Osteoblast (primary cell): ENCODE results near the gene FIZ1. TPM values are rescaled to one million over a fixed set of nuclear protein-coding genes. Genes with fewer than 3 reads are reported as not detected.
A peak's percentile ranks its signal among the peaks of the same experiment; 100 is the strongest.

ENCODE experiments used
- DNase-seq: peaks from one replicate; pipeline ENCODE4 v3.0.0; 2011; ENCODE audit warnings: low spot score, mixed read lengths; ENCODE audit not compliant: insufficient read length; ENCODE audit errors: missing footprints
- H2AFZ ChIP-seq: 2 replicates; pipeline ENCODE4 v1.6.0; 2011; ENCODE audit warnings: mild to moderate bottlenecking, low read length
- H3K27ac ChIP-seq: 2 replicates; pipeline ENCODE4 v1.5.1; 2011; ENCODE audit warnings: mild to moderate bottlenecking, low read depth, low read length, moderate library complexity
- H3K27me3 ChIP-seq: 2 replicates; pipeline ENCODE4 v1.6.0; 2012; ENCODE audit warnings: mild to moderate bottlenecking, control low read depth, inconsistent platforms, low read length, moderate library complexity; ENCODE audit not compliant: insufficient read depth
- H3K36me3 ChIP-seq: 2 replicates; pipeline ENCODE4 v1.5.1; 2011; ENCODE audit warnings: mild to moderate bottlenecking, low read length, control low read depth, moderate library complexity; ENCODE audit not compliant: insufficient read depth
- H3K4me1 ChIP-seq: 2 replicates; pipeline ENCODE4 v1.5.1; 2011; ENCODE audit warnings: mild to moderate bottlenecking, low read length, control low read depth, moderate library complexity; ENCODE audit not compliant: insufficient read depth
- H3K4me2 ChIP-seq: 2 replicates; pipeline ENCODE4 v1.6.0; 2011; ENCODE audit warnings: mild to moderate bottlenecking, low read length; ENCODE audit not compliant: insufficient read depth
- H3K4me3 ChIP-seq: fragments of 200-600 bp; sonication (generic); 3 replicates; pipeline ENCODE4 v1.5.1; 2012; ENCODE audit warnings: mild to moderate bottlenecking, low read length, inconsistent platforms; ENCODE audit not compliant: insufficient read depth
- H3K79me2 ChIP-seq: 2 replicates; pipeline ENCODE4 v1.6.0; 2012; ENCODE audit warnings: mild to moderate bottlenecking, low read length, control low read depth, inconsistent platforms; ENCODE audit not compliant: insufficient read depth
- H3K9me3 ChIP-seq: 2 replicates; pipeline ENCODE4 v1.5.1; 2011; ENCODE audit warnings: low read depth, low read length, control low read depth
- H4K20me1 ChIP-seq: 2 replicates; pipeline ENCODE4 v1.6.0; 2012; ENCODE audit warnings: mild to moderate bottlenecking, low read length, control low read depth; ENCODE audit not compliant: insufficient read depth
- CTCF ChIP-seq: IDR thresholded peaks from 2 replicates; pipeline ENCODE4 v1.5.1; 2011; ENCODE audit warnings: mild to moderate bottlenecking, low read depth, low read length, moderate library complexity; ENCODE audit errors: extremely low read depth
- total RNA-seq: library from RNA; depleted of rRNA; stranded (reverse); fragments of >200 nt; gene quantifications from 2 replicates; pipeline ENCODE4 v1.2.3, GENCODE V29; 2012

FIZ1 gene
- total RNA-seq, 1 donor, result 3.6 TPM

DNA sequence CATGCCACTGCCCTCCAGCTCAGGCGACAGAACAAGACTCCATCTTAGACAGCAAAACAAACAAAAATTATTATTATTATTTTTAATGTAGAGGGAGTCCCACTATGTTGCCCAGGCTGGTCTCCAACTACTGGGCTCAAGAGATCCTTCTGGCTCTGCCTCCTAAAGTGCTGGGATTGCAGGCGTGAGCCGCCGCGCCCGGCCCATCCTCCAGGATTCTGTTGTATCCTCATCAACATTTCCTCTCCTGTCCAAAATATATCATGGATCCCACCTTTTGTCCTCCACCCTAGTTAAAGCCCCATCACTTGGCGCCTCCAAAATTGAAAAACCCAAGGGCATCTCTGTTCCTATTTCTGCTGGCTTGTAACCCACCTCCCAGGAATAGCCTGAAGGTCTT, 23.8 kb upstream of the FIZ1 start:
- Histone ChIP-seq H3K27me3 (no peaks in the 10 kb centered on the region), H3K79me2 (peaks cover 4% of the 10 kb centered on the region), H3K9me3 (no peaks in the 10 kb centered on the region), H3K36me3 (peaks cover 4% of the 10 kb centered on the region), H4K20me1 (peaks cover 7% of the 10 kb centered on the region), H3K4me3 (no peak overlapping the region), H3K4me2 (peak overlapping the region; percentile 20), H2AFZ (no peak overlapping the region), H3K27ac (no peak overlapping the region), H3K4me1 (peaks cover 4% of the 10 kb centered on the region)
- TF ChIP-seq CTCF, result no peak
- no peak for DNase-seq

DNA sequence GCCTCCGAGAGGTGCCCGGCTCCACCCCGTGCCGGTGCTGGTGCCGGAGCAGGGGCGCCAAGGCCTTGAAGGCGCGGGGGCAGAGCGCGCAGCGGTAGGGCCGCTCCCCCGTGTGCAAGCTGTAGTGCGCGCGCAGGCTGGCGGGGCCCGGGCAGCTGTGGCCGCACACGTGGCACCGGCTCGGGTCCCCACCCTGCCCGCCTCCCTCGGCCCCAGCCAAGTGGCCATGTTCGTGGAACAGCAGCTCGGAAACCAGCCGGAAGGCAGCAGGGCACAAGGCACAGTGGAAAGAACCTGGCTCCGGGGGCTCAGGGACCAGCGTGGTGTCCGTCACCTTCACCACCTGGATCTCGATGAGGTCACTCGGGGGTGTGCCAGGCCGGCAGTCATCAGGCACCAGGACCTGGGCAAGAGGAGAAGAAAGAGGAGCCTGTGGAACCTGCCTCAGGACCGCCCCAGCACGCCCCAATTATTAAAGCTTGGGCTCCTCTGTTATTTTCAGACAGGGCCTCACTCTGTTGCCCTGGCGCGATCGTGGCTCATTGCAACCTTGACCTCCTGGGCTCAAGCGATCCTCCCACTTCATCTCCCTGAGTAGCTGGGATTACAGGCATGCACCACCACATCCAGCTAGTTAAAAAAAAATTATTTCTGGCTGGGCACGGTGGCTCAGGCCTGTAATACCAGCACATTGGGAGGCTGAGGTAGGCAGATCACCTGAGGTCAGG, 23.1 kb upstream of the FIZ1 start:
- DNase-seq, result peak; percentile 67
- Histone ChIP-seq H3K9me3 (no peaks in the 10 kb centered on the region), H3K27me3 (no peaks in the 10 kb centered on the region), H3K4me2 (no peak overlapping the region), H3K4me3 (no peak overlapping the region), H3K36me3 (peaks cover 9% of the 10 kb centered on the region), H3K27ac (no peak overlapping the region), H4K20me1 (peaks cover 7% of the 10 kb centered on the region), H2AFZ (no peak overlapping the region), H3K4me1 (peaks cover 4% of the 10 kb centered on the region), H3K79me2 (peaks cover 4% of the 10 kb centered on the region)
- TF ChIP-seq CTCF, result no peak

GRCh38 chr19:55621673-55622231, 22.4 kb upstream of the FIZ1 start:
- H3K36me3 ChIP-seq, result peaks cover 12% of the 10 kb centered on the region
- no peak overlapping the region for H3K4me3 ChIP-seq
- DNase-seq, result peak; percentile 14
- H2AFZ ChIP-seq, result no peak overlapping the region
- peaks cover 4% of the 10 kb centered on the region for H3K79me2 ChIP-seq
- no peak for TF ChIP-seq CTCF
- H4K20me1 ChIP-seq, result peaks cover 7% of the 10 kb centered on the region
- no peaks in the 10 kb centered on the region for H3K27me3 ChIP-seq
- H3K27ac ChIP-seq, result no peak overlapping the region
- no peak overlapping the region for H3K4me2 ChIP-seq
- peaks cover 4% of the 10 kb centered on the region for H3K4me1 ChIP-seq
- H3K9me3 ChIP-seq, result no peaks in the 10 kb centered on the region

GRCh38 chr19:55621205-55621672, 21.9 kb upstream of the FIZ1 start:
- Histone ChIP-seq H3K4me1 (peaks cover 4% of the 10 kb centered on the region), H4K20me1 (peaks cover 7% of the 10 kb centered on the region), H3K36me3 (peaks cover 12% of the 10 kb centered on the region), H3K4me2 (no peak overlapping the region), H2AFZ (no peak overlapping the region), H3K4me3 (no peak overlapping the region), H3K27ac (no peak overlapping the region), H3K79me2 (peaks cover 4% of the 10 kb centered on the region), H3K9me3 (no peaks in the 10 kb centered on the region), H3K27me3 (no peaks in the 10 kb centered on the region)
- DNase-seq, result peak; percentile 68
- no peak for TF ChIP-seq CTCF
